Ishikawa (cell line): Measurements from ENCODE around the gene MYDGF.

Experiments used
- CEBPB ChIP-seq: IDR thresholded peaks from 2 replicates; pipeline ENCODE4 v1.6.1; 2012
- CREB1 ChIP-seq: IDR thresholded peaks from 2 replicates; pipeline ENCODE4 v1.6.1; 2012; ENCODE audit warnings: low read depth
- EGR1 ChIP-seq: IDR thresholded peaks from 2 replicates; pipeline ENCODE4 v1.6.1; 2012
- EP300 ChIP-seq: IDR thresholded peaks from 2 replicates; pipeline ENCODE4 v1.6.1; 2012; ENCODE audit warnings: borderline replicate concordance
- FOXM1 ChIP-seq: IDR thresholded peaks from 2 replicates; pipeline ENCODE4 v1.6.1; 2012; ENCODE audit warnings: low read depth, borderline replicate concordance
- NFIC ChIP-seq: IDR thresholded peaks from 2 replicates; pipeline ENCODE4 v1.6.1; 2012
- RAD21 ChIP-seq: IDR thresholded peaks from 2 replicates; pipeline ENCODE4 v1.6.1; 2012; ENCODE audit warnings: low read depth
- TEAD4 ChIP-seq: IDR thresholded peaks from 2 replicates; pipeline ENCODE4 v1.6.1; 2012
- TF ChIP-seq, protein P1 (sequence below): IDR thresholded peaks from 2 replicates; pipeline ENCODE4 v1.6.1; 2012; ENCODE audit warnings: low read depth, mild to moderate bottlenecking

DNA sequence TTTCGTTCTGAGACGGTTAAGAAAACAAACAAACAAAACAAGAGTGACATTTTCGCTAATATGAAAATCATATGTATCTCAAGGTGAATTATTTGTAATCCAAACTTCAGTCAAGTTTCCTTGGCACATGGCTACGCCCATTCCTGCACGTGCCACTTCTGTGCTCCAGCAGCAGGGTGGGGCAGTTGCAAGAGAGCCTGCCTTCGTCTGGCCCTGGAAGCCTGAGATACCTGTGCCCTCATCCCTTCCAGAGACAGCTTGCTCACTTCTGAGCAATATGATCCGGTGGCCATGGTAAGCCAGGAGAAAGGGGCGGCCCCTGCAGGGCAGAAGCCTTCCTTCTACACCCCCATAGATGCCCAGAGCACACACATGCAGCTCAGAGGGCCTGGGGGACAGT is 31.4 kb upstream of the MYDGF start:
- TF ChIP-seq TEAD4 (no peak), NFIC (no peak), CREB1 (no peak), RAD21 (no peak), CEBPB (no peak), FOXM1 (no peak), EP300 (no peak), EGR1 (no peak)
- TF ChIP-seq, protein P1, sequence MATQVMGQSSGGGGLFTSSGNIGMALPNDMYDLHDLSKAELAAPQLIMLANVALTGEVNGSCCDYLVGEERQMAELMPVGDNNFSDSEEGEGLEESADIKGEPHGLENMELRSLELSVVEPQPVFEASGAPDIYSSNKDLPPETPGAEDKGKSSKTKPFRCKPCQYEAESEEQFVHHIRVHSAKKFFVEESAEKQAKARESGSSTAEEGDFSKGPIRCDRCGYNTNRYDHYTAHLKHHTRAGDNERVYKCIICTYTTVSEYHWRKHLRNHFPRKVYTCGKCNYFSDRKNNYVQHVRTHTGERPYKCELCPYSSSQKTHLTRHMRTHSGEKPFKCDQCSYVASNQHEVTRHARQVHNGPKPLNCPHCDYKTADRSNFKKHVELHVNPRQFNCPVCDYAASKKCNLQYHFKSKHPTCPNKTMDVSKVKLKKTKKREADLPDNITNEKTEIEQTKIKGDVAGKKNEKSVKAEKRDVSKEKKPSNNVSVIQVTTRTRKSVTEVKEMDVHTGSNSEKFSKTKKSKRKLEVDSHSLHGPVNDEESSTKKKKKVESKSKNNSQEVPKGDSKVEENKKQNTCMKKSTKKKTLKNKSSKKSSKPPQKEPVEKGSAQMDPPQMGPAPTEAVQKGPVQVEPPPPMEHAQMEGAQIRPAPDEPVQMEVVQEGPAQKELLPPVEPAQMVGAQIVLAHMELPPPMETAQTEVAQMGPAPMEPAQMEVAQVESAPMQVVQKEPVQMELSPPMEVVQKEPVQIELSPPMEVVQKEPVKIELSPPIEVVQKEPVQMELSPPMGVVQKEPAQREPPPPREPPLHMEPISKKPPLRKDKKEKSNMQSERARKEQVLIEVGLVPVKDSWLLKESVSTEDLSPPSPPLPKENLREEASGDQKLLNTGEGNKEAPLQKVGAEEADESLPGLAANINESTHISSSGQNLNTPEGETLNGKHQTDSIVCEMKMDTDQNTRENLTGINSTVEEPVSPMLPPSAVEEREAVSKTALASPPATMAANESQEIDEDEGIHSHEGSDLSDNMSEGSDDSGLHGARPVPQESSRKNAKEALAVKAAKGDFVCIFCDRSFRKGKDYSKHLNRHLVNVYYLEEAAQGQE, result no peak
